KOPT-K1 (cell line): ENCODE data around the gene SLC44A5.
"Not testable (repeated sequence)": the region's sequence is repeated elsewhere in the genome, so short reads cannot be mapped to it uniquely, and the experiment has no call there.

Experiments
- H3K27ac ChIP-seq: fragments of 200-600 bp; sonication (generic); 2 replicates; pipeline ENCODE4 v1.5.1; 2016; ENCODE audit warnings: antibody characterized with exemption, mild to moderate bottlenecking, low read depth, low read length; ENCODE audit not compliant: poor library complexity, severe bottlenecking
- H3K36me3 ChIP-seq: fragments of 200-600 bp; sonication (generic); 2 replicates; pipeline ENCODE4 v1.5.1; 2017; ENCODE audit warnings: antibody characterized with exemption, mild to moderate bottlenecking, low read length, moderate library complexity; ENCODE audit not compliant: insufficient read depth
- H3K9me3 ChIP-seq: fragments of 200-600 bp; sonication (generic); 2 replicates; pipeline ENCODE4 v1.5.1; 2017; ENCODE audit warnings: antibody characterized with exemption, low read length, mild to moderate bottlenecking; ENCODE audit not compliant: insufficient read depth, poor library complexity, severe bottlenecking

Gene SLC44A5

GRCh38 chr1:75611014-75611413 is at the start of gene SLC44A5:
Gene SLC44A5 (minus strand): TSS chr1:75611114. CDS start chr1:75541447, 69,667 bp downstream.
- Histone ChIP-seq H3K9me3 (no peaks in the 10 kb centered on the region), H3K27ac (no peak within 1 kb of the TSS), H3K36me3 (no peaks in the 10 kb centered on the region)

DNA sequence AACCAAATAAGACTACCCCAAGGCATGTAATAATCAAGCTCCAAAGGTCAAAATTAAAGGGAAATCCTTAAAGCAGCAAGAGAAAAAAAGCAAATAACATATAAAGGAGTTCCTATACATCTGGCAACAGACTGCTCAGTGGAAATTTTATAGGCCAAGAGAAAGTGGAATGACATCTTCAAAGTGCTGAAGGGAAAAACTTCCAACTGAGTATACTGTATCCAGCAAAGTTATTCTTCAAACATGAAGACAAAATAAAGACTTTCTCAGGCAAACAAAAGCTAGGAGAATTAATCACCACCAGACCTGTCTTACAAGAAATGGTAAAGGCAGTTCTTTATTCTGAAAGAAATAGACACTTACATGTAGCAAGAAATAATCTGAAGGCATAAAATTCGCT is 45.0 kb upstream of the SLC44A5 start:
- peaks cover 13% of the 10 kb centered on the region for H3K9me3 ChIP-seq
- no peaks in the 10 kb centered on the region for H3K36me3 ChIP-seq
- no peak overlapping the region for H3K27ac ChIP-seq

DNA sequence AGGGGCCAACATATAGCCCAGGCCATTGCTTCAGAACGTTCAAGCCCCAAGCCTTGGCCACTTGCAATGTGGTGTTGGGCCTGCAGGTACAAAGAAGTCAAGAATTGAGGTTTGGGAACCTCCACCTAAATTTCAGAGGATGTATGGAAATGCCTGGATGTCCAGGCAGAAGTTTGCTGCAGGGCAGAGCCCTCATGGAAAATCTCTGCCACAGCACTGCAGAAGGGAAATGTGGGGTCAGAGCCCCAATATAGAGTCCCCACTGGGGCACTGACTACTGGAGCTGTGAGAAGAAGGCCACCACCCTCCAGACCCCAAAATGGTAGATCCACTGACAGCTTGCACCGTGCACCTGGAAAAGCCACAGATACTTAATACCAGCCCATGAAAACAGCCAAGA is 36.3 kb upstream of the SLC44A5 start:
- H3K9me3 ChIP-seq = peaks cover 18% of the 10 kb centered on the region
- not testable (repeated sequence) for H3K27ac ChIP-seq, H3K36me3 ChIP-seq

- not testable (repeated sequence) for H3K27ac ChIP-seq, H3K36me3 ChIP-seq
- H3K9me3 ChIP-seq = peaks cover 18% of the 10 kb centered on the region
These were observed 34.2 kb upstream of the SLC44A5 start for GRCh38 chr1:75645153-75645552.

DNA sequence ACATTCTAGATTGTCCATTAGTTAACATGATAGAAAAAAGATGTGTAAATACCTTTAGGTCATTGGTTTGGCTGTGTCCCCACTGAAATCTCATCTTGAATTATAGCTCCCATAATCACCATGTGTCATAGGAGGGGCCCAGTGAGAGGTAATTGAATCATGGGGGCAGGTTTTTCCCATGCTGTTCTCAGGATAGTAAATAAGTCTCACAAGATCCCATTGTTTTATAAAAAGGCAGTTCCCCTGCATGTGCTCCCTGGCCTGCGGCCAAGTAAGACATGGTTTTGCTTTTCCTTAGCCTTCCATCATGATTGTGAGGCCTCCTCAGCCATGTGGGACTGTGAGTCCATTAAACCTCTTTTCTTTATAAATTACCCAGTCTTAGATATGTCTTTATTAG is 32.5 kb upstream of the SLC44A5 start:
- Histone ChIP-seq H3K9me3 (peaks cover 18% of the 10 kb centered on the region), H3K36me3 (no peaks in the 10 kb centered on the region), H3K27ac (no peak overlapping the region)

DNA sequence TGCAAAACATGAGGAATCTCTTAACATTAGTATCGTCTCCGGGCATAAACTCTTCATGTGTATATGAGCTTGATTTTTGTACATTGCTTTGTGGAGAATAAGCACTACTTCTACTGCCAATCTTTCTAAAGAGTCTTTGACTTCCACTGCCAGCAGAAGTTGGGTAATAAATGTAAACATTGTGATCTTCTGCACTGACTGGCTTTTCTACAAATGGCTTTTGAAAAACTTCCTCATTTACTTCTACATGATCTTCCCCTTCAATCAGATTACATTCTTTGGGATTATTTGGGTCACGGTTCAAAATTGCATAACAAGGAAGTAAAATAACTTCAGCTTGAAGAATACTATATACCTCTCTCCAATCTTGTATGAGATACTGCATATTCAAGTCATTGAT is 30.4 kb upstream of the SLC44A5 start:
- H3K36me3 ChIP-seq = no peaks in the 10 kb centered on the region
- no peak overlapping the region for H3K27ac ChIP-seq

GRCh38 chr1:75640137-75640536 is 29.2 kb upstream of the SLC44A5 start:
- Histone ChIP-seq H3K36me3 (no peaks in the 10 kb centered on the region), H3K27ac (no peak overlapping the region), H3K9me3 (no peaks in the 10 kb centered on the region)

More for the DNA sequence above, 30.4 kb upstream of the SLC44A5 start:
- H3K9me3 ChIP-seq = peaks cover under 1% of the 10 kb centered on the region

- Histone ChIP-seq H3K27ac (no peak overlapping the region), H3K9me3 (no peaks in the 10 kb centered on the region)
These were observed 21.5 kb upstream of the SLC44A5 start for GRCh38 chr1:75632350-75632949.

GRCh38 chr1:75630998-75631397 is 20.1 kb upstream of the SLC44A5 start:
- H3K27ac ChIP-seq = no peak overlapping the region
- no peaks in the 10 kb centered on the region for H3K9me3 ChIP-seq
- H3K36me3 ChIP-seq = no peaks in the 10 kb centered on the region

More at GRCh38 chr1:75632350-75632949, 21.5 kb upstream of the SLC44A5 start:
- H3K36me3 ChIP-seq = no peaks in the 10 kb centered on the region

- no peaks in the 10 kb centered on the region for H3K9me3 ChIP-seq
- H3K27ac ChIP-seq = no peak overlapping the region
- H3K36me3 ChIP-seq = no peaks in the 10 kb centered on the region
These were observed 19.2 kb upstream of the SLC44A5 start for GRCh38 chr1:75630004-75630594.

DNA sequence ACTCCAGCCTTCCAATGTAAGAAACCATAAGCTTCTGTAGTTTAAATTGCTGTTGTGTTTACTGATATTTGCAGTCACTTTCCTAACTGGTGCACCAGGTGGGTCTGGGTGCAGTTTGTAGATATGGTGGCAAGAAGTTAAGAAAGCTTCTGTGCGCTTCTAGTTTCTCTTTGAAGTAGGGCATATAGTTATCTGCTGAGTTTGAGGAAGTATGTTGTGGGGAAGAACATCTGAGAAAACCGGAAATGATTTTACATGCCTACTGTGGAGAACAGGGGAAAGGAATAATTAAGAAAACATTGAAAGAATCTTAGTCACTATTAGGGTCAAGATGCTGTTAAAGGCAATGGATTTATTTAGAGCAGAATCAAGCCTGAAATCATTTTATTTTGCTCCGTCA is 14.9 kb upstream of the SLC44A5 start:
- Histone ChIP-seq H3K27ac (no peak overlapping the region), H3K9me3 (no peaks in the 10 kb centered on the region), H3K36me3 (no peaks in the 10 kb centered on the region)

- no peaks in the 10 kb centered on the region for H3K36me3 ChIP-seq
- no peaks in the 10 kb centered on the region for H3K9me3 ChIP-seq
- no peak overlapping the region for H3K27ac ChIP-seq
These were observed 7.5 kb upstream of the SLC44A5 start for GRCh38 chr1:75618382-75618781.

DNA sequence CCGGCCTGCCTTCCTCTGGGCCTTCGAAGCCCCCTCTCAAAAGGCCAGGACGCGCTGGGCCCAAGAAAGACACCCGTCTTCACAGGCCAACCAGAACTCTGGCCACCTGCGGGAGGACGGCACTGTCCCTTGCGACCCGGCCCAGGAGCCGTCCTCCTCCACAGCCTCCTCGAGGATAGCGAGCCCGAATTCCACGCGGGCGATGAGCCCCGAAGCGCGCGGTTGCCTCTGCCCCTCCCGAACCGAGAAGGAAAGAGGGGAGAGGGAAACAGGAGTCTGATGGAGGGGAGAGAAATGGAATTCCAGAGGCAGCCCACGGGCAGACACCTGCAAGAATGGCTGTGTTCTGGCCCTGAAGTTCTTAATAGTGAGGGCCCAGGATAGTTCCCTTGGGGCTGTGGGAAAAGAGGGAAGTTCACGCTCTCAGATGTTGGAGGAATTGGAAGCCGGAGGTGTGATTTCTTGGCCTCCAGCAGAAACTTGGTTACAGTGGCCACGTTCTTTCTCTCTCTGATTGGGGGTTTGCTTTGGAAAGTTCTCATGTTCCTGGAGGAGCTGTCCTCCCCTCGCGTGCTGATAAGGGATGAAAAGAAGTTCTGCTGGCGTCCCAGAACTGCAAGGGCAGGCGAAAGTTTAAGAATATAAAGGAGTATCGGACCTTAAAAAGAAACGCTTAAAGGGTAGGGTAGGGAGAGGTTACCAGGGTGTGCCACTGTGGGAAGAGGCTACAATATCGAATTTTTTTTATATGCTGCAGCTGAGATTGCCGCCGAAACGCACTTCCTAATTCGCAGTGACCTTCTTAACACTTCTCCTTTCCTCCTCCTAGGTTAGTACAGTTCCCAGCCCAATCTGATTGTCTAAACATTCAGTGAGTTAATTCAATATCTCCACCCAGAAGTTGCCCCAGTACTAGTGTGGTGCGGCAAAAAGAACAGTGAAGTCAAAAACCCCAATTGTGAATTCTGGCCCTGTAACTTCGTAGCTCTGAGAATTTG is 5.8 kb upstream of the SLC44A5 start:
- no peak overlapping the region for H3K27ac ChIP-seq
- no peaks in the 10 kb centered on the region for H3K36me3 ChIP-seq
- no peaks in the 10 kb centered on the region for H3K9me3 ChIP-seq

- no peaks in the 10 kb centered on the region for H3K36me3 ChIP-seq
- no peaks in the 10 kb centered on the region for H3K9me3 ChIP-seq
- H3K27ac ChIP-seq = no peak overlapping the region
These were observed 4.9 kb upstream of the SLC44A5 start for GRCh38 chr1:75615613-75616435.

GRCh38 chr1:75614399-75614756 is 3.5 kb upstream of the SLC44A5 start:
- Histone ChIP-seq H3K27ac (no peak overlapping the region), H3K9me3 (no peaks in the 10 kb centered on the region), H3K36me3 (no peaks in the 10 kb centered on the region)
